Tibial artery (tissue), 4 donors: Measurements from ENCODE around the gene CEP55.
A peak's percentile ranks its signal among the peaks of the same experiment; 100 is the strongest.

ENCODE experiments used
- DNase-seq, 2 donors: peaks; one replicate each; pipeline ENCODE4 v3.0.0-alpha.2; 2019
- H3K27ac ChIP-seq, 2 donors: fragments of 200-600 bp; sonication (generic) in 1 of 2; 1 replicate in 1 of 2; 2 replicates in 1 of 2; pipeline ENCODE4 v1.5.1; 2018 to 2019; ENCODE audit warnings: mild to moderate bottlenecking in 1 of 2
- H3K27me3 ChIP-seq, 2 donors: fragments of 200-600 bp; sonication (generic) in 1 of 2; one replicate each; pipeline versions ENCODE4 v1.5.1 to v1.6.0; 2016 to 2019
- H3K36me3 ChIP-seq, 3 donors: fragments of 200-600 bp; sonication (generic) in 2 of 3; one replicate each; pipeline ENCODE4 v1.5.1; 2016 to 2019; ENCODE audit warnings: mild to moderate bottlenecking in 2 of 3
- H3K4me1 ChIP-seq, 4 donors: fragments of 200-600 bp; sonication (generic) in 2 of 4; 1 replicate in 3 of 4; 2 replicates in 1 of 4; pipeline ENCODE4 v1.5.1; 2016 to 2019
- H3K4me3 ChIP-seq, 2 donors: fragments of 200-600 bp; sonication (generic) in 1 of 2; 1 replicate in 1 of 2; 2 replicates in 1 of 2; pipeline ENCODE4 v1.5.1; 2018 to 2019; ENCODE audit warnings: mild to moderate bottlenecking in 2 of 2
- H3K9me3 ChIP-seq, 3 donors: fragments of 200-600 bp; sonication (generic) in 1 of 3; one replicate each; pipeline ENCODE4 v1.5.1; 2016 to 2019
- intact Hi-C: fragments of 100-400 bp; cut with DNase I; formaldehyde crosslinking; loops from one replicate; pipeline ENCODE4 v1.15.0; 2023; ENCODE audit warnings: low total_unique reads
- TF ChIP-seq, protein P1 (sequence below), 2 experiments: fragments of 200-600 bp in 1 of 2; fragments of 450-650 bp in 1 of 2; IDR thresholded peaks; one replicate each; pipeline ENCODE4 v1.5.1; 2017 to 2019; ENCODE audit warnings: antibody characterized with exemption in 2 of 2, mild to moderate bottlenecking in 1 of 2, moderate library complexity in 1 of 2

CEP55 gene

DNA sequence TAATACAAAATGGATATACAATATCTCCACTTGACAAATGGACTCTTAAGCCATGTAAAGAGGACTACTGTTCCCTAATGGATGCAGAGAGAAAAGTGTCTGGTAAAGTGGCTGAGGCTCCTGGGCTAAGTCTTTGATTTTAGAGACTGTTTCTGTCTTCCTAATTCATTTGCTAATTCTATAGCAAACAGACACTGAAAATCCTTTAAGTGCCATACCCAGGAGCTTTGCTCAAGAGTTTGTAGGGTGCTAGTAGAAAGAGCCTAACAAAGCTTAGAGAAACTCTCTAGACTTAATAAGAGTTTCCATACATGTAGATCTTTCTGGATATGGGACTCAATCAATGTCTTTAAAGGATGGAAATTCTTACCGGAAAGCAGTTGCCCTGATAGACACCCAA lies 16.7 kb downstream of the CEP55 start:
- Histone ChIP-seq H3K4me1 (peaks cover 0 to 23% (median 14%) of the 10 kb centered on the region in 4 donors), H3K9me3 (no peaks in the 10 kb centered on the region), H3K27me3 (no peaks in the 10 kb centered on the region), H3K4me3 (no peak overlapping the region), H3K27ac (no peak overlapping the region), H3K36me3 (no peaks in the 10 kb centered on the region)
- TF ChIP-seq, protein P1, sequence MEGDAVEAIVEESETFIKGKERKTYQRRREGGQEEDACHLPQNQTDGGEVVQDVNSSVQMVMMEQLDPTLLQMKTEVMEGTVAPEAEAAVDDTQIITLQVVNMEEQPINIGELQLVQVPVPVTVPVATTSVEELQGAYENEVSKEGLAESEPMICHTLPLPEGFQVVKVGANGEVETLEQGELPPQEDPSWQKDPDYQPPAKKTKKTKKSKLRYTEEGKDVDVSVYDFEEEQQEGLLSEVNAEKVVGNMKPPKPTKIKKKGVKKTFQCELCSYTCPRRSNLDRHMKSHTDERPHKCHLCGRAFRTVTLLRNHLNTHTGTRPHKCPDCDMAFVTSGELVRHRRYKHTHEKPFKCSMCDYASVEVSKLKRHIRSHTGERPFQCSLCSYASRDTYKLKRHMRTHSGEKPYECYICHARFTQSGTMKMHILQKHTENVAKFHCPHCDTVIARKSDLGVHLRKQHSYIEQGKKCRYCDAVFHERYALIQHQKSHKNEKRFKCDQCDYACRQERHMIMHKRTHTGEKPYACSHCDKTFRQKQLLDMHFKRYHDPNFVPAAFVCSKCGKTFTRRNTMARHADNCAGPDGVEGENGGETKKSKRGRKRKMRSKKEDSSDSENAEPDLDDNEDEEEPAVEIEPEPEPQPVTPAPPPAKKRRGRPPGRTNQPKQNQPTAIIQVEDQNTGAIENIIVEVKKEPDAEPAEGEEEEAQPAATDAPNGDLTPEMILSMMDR (IDR thresholded peaks at IDR 0.05), result no peak
- no peak for DNase-seq
- intact Hi-C loops, result no loop called here

- H3K9me3 ChIP-seq, result no peaks in the 10 kb centered on the region
- intact Hi-C loops, result no loop called here
- H3K4me1 ChIP-seq, result peaks cover 0 to 23% (median 14%) of the 10 kb centered on the region in 4 donors
- H3K4me3 ChIP-seq, result no peak overlapping the region
- no peaks in the 10 kb centered on the region for H3K36me3 ChIP-seq
- peak overlapping the region; percentile 69 to 71 for H3K27ac ChIP-seq
- TF ChIP-seq, protein P1 (IDR thresholded peaks at IDR 0.05), result no peak
- DNase-seq, result no peak
- no peaks in the 10 kb centered on the region for H3K27me3 ChIP-seq
These were observed 18.1 kb downstream of the CEP55 start for GRCh38 chr10:93514521-93514920.

GRCh38 chr10:93515071-93516005 lies 18.9 kb downstream of the CEP55 start:
- Histone ChIP-seq H3K4me3 (no peak overlapping the region), H3K36me3 (no peaks in the 10 kb centered on the region), H3K27ac (peak overlapping the region; percentile 69 to 71), H3K4me1 (peaks cover 0 to 23% (median 14%) of the 10 kb centered on the region in 4 donors), H3K9me3 (no peaks in the 10 kb centered on the region), H3K27me3 (no peaks in the 10 kb centered on the region)
- TF ChIP-seq, protein P1 (IDR thresholded peaks at IDR 0.05), result no peak
- no peak for DNase-seq
- intact Hi-C loops, result no loop called here

GRCh38 chr10:93516006-93516380 lies 19.6 kb downstream of the CEP55 start:
- Histone ChIP-seq H3K4me1 (peaks cover 0 to 23% (median 14%) of the 10 kb centered on the region in 4 donors), H3K36me3 (no peaks in the 10 kb centered on the region), H3K27ac (peak overlapping the region; percentile 69 to 71), H3K9me3 (no peaks in the 10 kb centered on the region), H3K27me3 (no peaks in the 10 kb centered on the region), H3K4me3 (no peak overlapping the region)
- no peak for DNase-seq
- TF ChIP-seq, protein P1 (IDR thresholded peaks at IDR 0.05), result no peak
- intact Hi-C loops, result no loop called here

DNA sequence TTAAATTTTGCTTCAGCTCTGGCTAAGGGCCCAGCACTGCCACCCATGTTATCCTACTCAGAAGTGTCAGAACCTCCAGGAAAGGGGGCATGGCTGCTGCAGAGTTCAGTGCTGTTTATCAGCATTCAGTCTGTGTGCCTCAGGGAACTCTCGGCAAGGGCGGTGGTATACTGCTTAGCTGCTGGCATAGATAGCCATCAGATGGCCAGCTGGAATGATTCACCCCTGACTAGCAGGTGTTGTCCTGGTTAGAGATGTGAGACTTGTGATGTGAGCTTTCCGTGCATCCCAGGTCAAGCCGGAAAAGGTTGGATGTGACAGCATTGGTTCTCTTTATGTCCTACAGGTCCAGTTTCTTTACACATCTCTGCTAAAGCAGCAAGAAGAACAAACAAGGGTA lies 22.1 kb downstream of the CEP55 start:
- TF ChIP-seq, protein P1 (IDR thresholded peaks at IDR 0.05), result no peak

More for the DNA sequence above, 22.1 kb downstream of the CEP55 start:
- intact Hi-C loops, result no loop called here
- Histone ChIP-seq H3K27ac (no peak overlapping the region), H3K4me1 (peaks cover 0 to 23% (median 14%) of the 10 kb centered on the region in 4 donors), H3K27me3 (no peaks in the 10 kb centered on the region), H3K36me3 (no peaks in the 10 kb centered on the region), H3K4me3 (no peak overlapping the region), H3K9me3 (no peaks in the 10 kb centered on the region)
- no peak for DNase-seq
